ENCODE data around the gene C13orf46. TPM values are rescaled to one million over a fixed set of nuclear protein-coding genes. Genes with fewer than 3 reads are reported as not detected.

Gene C13orf46
- total RNA-seq, 5 donors from 2014 or later (not counting 1 experiment from before 2014, with no cell fraction given) = 18.4 to 33.9 (median 25.3) TPM

GRCh38 chr13:113935001-113935844 lies 38.7 kb downstream of the C13orf46 start:
- 64% methylated on average over 9 of the region's 21 CpGs for WGBS (ENCODE audit: insufficient coverage)
- Mint-ChIP-seq H3K36me3 (no peaks in the 10 kb centered on the region), H3K9me3 (no peaks in the 10 kb centered on the region), H3K27ac (no peak overlapping the region), H3K27me3 (no peaks in the 10 kb centered on the region), H3K4me3 (no peak overlapping the region), H3K4me1 (peaks cover 0 to 18% (median 16%) of the 10 kb centered on the region in 3 donors)
- peaks cover 0 to 20% of the 10 kb centered on the region in 2 experiments for H3K4me1 ChIP-seq (ENCODE audit: control insufficient read depth in 1 of 2, extremely low read depth in 1 of 2, insufficient read depth in 2 of 2, low read length in 2 of 2)
- no peak for ATAC-seq (replicated peaks in 1 of 4)
- no peak overlapping the region for H3K27ac ChIP-seq (ENCODE audit: low read length)
- peaks cover 0 to 59% of the 10 kb centered on the region in 2 experiments for H3K27me3 ChIP-seq (replicated peaks in 1 of 2; ENCODE audit: control insufficient read depth in 2 of 2, extremely low read depth in 1 of 2, insufficient read depth in 2 of 2, low read length in 1 of 2)
- ChIA-PET POLR2A (no interaction called here), CTCF (no interaction called here)
- H3K36me3 ChIP-seq (ENCODE audit: control insufficient read depth in 2 of 2, extremely low read depth in 1 of 2, insufficient read depth in 1 of 2, low read length in 1 of 2) = no peaks in the 10 kb centered on the region
- no peak overlapping the region for H3K4me3 ChIP-seq (ENCODE audit: control insufficient read depth in 1 of 2, extremely low read depth in 1 of 2, low read length in 1 of 2)
- H3K9me3 ChIP-seq = no peaks in the 10 kb centered on the region
- DNase-seq = no peak

GRCh38 chr13:113934576-113934975 lies 39.3 kb downstream of the C13orf46 start:
- no peak for DNase-seq
- Mint-ChIP-seq H3K4me1 (peaks cover 0 to 20% (median 16%) of the 10 kb centered on the region in 3 donors), H3K36me3 (no peaks in the 10 kb centered on the region), H3K4me3 (no peak overlapping the region), H3K27me3 (no peaks in the 10 kb centered on the region), H3K27ac (no peak overlapping the region), H3K9me3 (no peaks in the 10 kb centered on the region)
- 85% methylated on average over 11 of the region's 14 CpGs for WGBS (ENCODE audit: insufficient coverage)
- Histone ChIP-seq H3K4me1 (ENCODE audit: control insufficient read depth in 1 of 2, extremely low read depth in 1 of 2, insufficient read depth in 2 of 2, low read length in 2 of 2) (peaks cover 0 to 21% of the 10 kb centered on the region in 2 experiments), H3K27ac (ENCODE audit: low read length) (no peak overlapping the region), H3K4me3 (ENCODE audit: control insufficient read depth in 1 of 2, extremely low read depth in 1 of 2, low read length in 1 of 2) (no peak overlapping the region), H3K27me3 (replicated peaks in 1 of 2; ENCODE audit: control insufficient read depth in 2 of 2, extremely low read depth in 1 of 2, insufficient read depth in 2 of 2, low read length in 1 of 2) (peaks cover 0 to 59% of the 10 kb centered on the region in 2 experiments), H3K36me3 (ENCODE audit: control insufficient read depth in 2 of 2, extremely low read depth in 1 of 2, insufficient read depth in 1 of 2, low read length in 1 of 2) (no peaks in the 10 kb centered on the region), H3K9me3 (no peaks in the 10 kb centered on the region)
- CTCF ChIA-PET = no interaction called here
- POLR2A ChIA-PET = no interaction called here
- no peak for ATAC-seq (replicated peaks in 1 of 4)

GRCh38 chr13:113933901-113934300 lies 40.0 kb downstream of the C13orf46 start:
- no peaks in the 10 kb centered on the region for H3K36me3 Mint-ChIP-seq
- ChIA-PET POLR2A (interaction anchor here in 1 of 2 donors (0.6 kb wide), 1 partner anchor 62 kb away, joined by 4 read pairs; no protein-coding TSS in a partner anchor), CTCF (interaction anchor here in 1 of 2 donors (0.7 kb wide), 1 partner anchor 453 kb away, joined by 4 read pairs; no protein-coding TSS in a partner anchor)
- DNase-seq (no peak), ATAC-seq (replicated peaks in 1 of 4) (no peak)
- Histone ChIP-seq H3K36me3 (ENCODE audit: control insufficient read depth in 2 of 2, extremely low read depth in 1 of 2, insufficient read depth in 1 of 2, low read length in 1 of 2) (no peaks in the 10 kb centered on the region), H3K9me3 (no peaks in the 10 kb centered on the region), H3K4me3 (ENCODE audit: control insufficient read depth in 1 of 2, extremely low read depth in 1 of 2, low read length in 1 of 2) (no peak overlapping the region), H3K27ac (ENCODE audit: low read length) (no peak overlapping the region), H3K4me1 (ENCODE audit: control insufficient read depth in 1 of 2, extremely low read depth in 1 of 2, insufficient read depth in 2 of 2, low read length in 2 of 2) (peaks cover 0 to 21% of the 10 kb centered on the region in 2 experiments), H3K27me3 (replicated peaks in 1 of 2; ENCODE audit: control insufficient read depth in 2 of 2, extremely low read depth in 1 of 2, insufficient read depth in 2 of 2, low read length in 1 of 2) (peaks cover 0 to 62% of the 10 kb centered on the region in 2 experiments)
- no peaks in the 10 kb centered on the region for H3K27me3 Mint-ChIP-seq
- H3K27ac Mint-ChIP-seq = no peak overlapping the region
- no peaks in the 10 kb centered on the region for H3K9me3 Mint-ChIP-seq
- H3K4me1 Mint-ChIP-seq = peaks cover 0 to 20% (median 16%) of the 10 kb centered on the region in 3 donors
- no peak overlapping the region for H3K4me3 Mint-ChIP-seq
- WGBS (ENCODE audit: insufficient coverage) = 89% methylated on average over 16 of the region's 22 CpGs

GRCh38 chr13:113931841-113932459 lies 41.9 kb downstream of the C13orf46 start:
- POLR2A ChIA-PET = no interaction called here

GRCh38 chr13:113930671-113931637 lies 42.9 kb downstream of the C13orf46 start:
- H3K4me3 Mint-ChIP-seq = peak overlapping the region in 1 of 3 donors; percentile 43
- ATAC-seq (replicated peaks in 1 of 4) (peak; percentile 57 to 84 (median 68)), DNase-seq (peak in 26 of 35 experiments; percentile 11 to 68 (median 49))
- Histone ChIP-seq H3K36me3 (ENCODE audit: control insufficient read depth in 2 of 2, extremely low read depth in 1 of 2, insufficient read depth in 1 of 2, low read length in 1 of 2) (no peaks in the 10 kb centered on the region), H3K9me3 (no peaks in the 10 kb centered on the region), H3K27ac (ENCODE audit: low read length) (no peak overlapping the region), H3K4me3 (ENCODE audit: control insufficient read depth in 1 of 2, extremely low read depth in 1 of 2, low read length in 1 of 2) (no peak overlapping the region), H3K27me3 (replicated peaks in 1 of 2; ENCODE audit: control insufficient read depth in 2 of 2, extremely low read depth in 1 of 2, insufficient read depth in 2 of 2, low read length in 1 of 2) (peaks cover 0 to 69% of the 10 kb centered on the region in 2 experiments), H3K4me1 (ENCODE audit: control insufficient read depth in 1 of 2, extremely low read depth in 1 of 2, insufficient read depth in 2 of 2, low read length in 2 of 2) (peaks cover 0 to 21% of the 10 kb centered on the region in 2 experiments)
- no peaks in the 10 kb centered on the region for H3K36me3 Mint-ChIP-seq
- 65% methylated on average over 14 of the region's 36 CpGs for WGBS (ENCODE audit: insufficient coverage)
- peaks cover 0 to 20% (median 16%) of the 10 kb centered on the region in 3 donors for H3K4me1 Mint-ChIP-seq
- peaks cover 4 to 11% of the 10 kb centered on the region in 2 donors for H3K27me3 Mint-ChIP-seq
- ChIA-PET POLR2A (no interaction called here), CTCF (no interaction called here)
- H3K27ac Mint-ChIP-seq = peak overlapping the region in 1 of 2 donors; percentile 43
- H3K9me3 Mint-ChIP-seq = no peaks in the 10 kb centered on the region

More at GRCh38 chr13:113931841-113932459, 41.9 kb downstream of the C13orf46 start:
- WGBS (ENCODE audit: insufficient coverage) = 91% methylated on average over 10 of the region's 16 CpGs
- H3K9me3 Mint-ChIP-seq = no peaks in the 10 kb centered on the region
- ATAC-seq (replicated peaks in 1 of 4) (no peak), DNase-seq (no peak)
- H3K4me1 ChIP-seq (ENCODE audit: control insufficient read depth in 1 of 2, extremely low read depth in 1 of 2, insufficient read depth in 2 of 2, low read length in 2 of 2) = peaks cover 0 to 21% of the 10 kb centered on the region in 2 experiments
- no peak overlapping the region for H3K4me3 ChIP-seq (ENCODE audit: control insufficient read depth in 1 of 2, extremely low read depth in 1 of 2, low read length in 1 of 2)
- H3K4me1 Mint-ChIP-seq = peaks cover 0 to 20% (median 16%) of the 10 kb centered on the region in 3 donors
- H3K36me3 Mint-ChIP-seq = no peaks in the 10 kb centered on the region
- H3K27ac ChIP-seq (ENCODE audit: low read length) = no peak overlapping the region
- CTCF ChIA-PET = no interaction called here
- H3K27me3 ChIP-seq (replicated peaks in 1 of 2; ENCODE audit: control insufficient read depth in 2 of 2, extremely low read depth in 1 of 2, insufficient read depth in 2 of 2, low read length in 1 of 2) = peaks cover 0 to 68% of the 10 kb centered on the region in 2 experiments
- H3K9me3 ChIP-seq = no peaks in the 10 kb centered on the region
- H3K4me3 Mint-ChIP-seq = no peak overlapping the region
- no peaks in the 10 kb centered on the region for H3K36me3 ChIP-seq (ENCODE audit: control insufficient read depth in 2 of 2, extremely low read depth in 1 of 2, insufficient read depth in 1 of 2, low read length in 1 of 2)
- H3K27ac Mint-ChIP-seq = no peak overlapping the region
- peaks cover 0 to 1% of the 10 kb centered on the region in 2 donors for H3K27me3 Mint-ChIP-seq
